Right atrium auricular region (tissue), 2 donors: ENCODE data around the gene SNX6. TPM values are rescaled to one million over a fixed set of nuclear protein-coding genes. Genes with fewer than 3 reads are reported as not detected.
"Not testable (repeated sequence)": the region's sequence is repeated elsewhere in the genome, so short reads cannot be mapped to it uniquely, and the experiment has no call there.

Source experiments
- DNase-seq: peaks from one replicate; pipeline ENCODE4 v3.0.0-alpha.2; 2019; ENCODE audit warnings: low spot score
- H3K27ac ChIP-seq, 2 donors: fragments of 200-600 bp; sonication (generic); 1 replicate in 1 of 2; 2 replicates in 1 of 2; pipeline ENCODE4 v1.5.1; 2016 to 2019
- H3K27me3 ChIP-seq, 2 donors: fragments of 200-600 bp; sonication (generic); one replicate each; pipeline versions ENCODE4 v1.5.1 to v1.6.0; 2017 to 2019
- H3K36me3 ChIP-seq: fragments of 200-600 bp; sonication (generic); one replicate; pipeline ENCODE4 v1.5.1; 2016
- H3K4me1 ChIP-seq, 2 donors: fragments of 200-600 bp; sonication (generic); one replicate each; pipeline versions ENCODE4 v1.5.1 to v1.6.0; 2017 to 2019
- H3K4me3 ChIP-seq, 2 donors: fragments of 200-600 bp; sonication (generic); 1 replicate in 1 of 2; 2 replicates in 1 of 2; pipeline ENCODE4 v1.5.1; 2017 to 2019; ENCODE audit warnings: mild to moderate bottlenecking in 1 of 2, moderate library complexity in 1 of 2
- H3K9me3 ChIP-seq, 2 donors: fragments of 200-600 bp; sonication (generic); one replicate each; pipeline ENCODE4 v1.5.1; 2019
- total RNA-seq, 2 donors: library from RNA; depleted of rRNA; stranded (reverse); fragments of >200 nt; gene quantifications; one replicate each; pipeline ENCODE4 v1.1.0, GENCODE V29; 2016
- TF ChIP-seq, protein P1 (sequence below), 2 donors: fragments of 200-600 bp; sonication (generic); IDR thresholded peaks; one replicate each; pipeline ENCODE4 v1.5.1; 2019; ENCODE audit warnings: antibody characterized with exemption in 2 of 2

SNX6 gene
- total RNA-seq, 2 donors from 2014 or later, result 61.6 to 63.5 TPM

DNA sequence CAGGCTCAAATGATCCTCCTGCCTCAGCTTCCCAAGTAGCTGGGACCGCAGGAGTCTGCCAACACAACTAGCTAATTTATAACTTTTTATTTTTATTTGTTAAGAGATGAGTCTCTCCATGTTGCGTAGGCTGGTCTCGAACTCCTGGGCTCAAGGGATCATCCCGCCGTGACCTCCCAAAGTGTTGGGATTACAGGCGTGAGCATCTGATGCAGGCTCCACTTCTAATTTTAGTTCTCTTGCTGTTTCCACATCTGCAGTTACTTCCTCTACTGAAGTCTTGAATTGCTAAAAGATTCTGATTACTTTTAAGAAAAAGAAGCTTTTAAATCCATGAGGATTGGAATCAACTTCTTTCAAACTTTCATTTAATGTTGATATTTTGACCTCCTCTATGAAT, 13.4 kb upstream of the SNX6 start:
- TF ChIP-seq, protein P1, sequence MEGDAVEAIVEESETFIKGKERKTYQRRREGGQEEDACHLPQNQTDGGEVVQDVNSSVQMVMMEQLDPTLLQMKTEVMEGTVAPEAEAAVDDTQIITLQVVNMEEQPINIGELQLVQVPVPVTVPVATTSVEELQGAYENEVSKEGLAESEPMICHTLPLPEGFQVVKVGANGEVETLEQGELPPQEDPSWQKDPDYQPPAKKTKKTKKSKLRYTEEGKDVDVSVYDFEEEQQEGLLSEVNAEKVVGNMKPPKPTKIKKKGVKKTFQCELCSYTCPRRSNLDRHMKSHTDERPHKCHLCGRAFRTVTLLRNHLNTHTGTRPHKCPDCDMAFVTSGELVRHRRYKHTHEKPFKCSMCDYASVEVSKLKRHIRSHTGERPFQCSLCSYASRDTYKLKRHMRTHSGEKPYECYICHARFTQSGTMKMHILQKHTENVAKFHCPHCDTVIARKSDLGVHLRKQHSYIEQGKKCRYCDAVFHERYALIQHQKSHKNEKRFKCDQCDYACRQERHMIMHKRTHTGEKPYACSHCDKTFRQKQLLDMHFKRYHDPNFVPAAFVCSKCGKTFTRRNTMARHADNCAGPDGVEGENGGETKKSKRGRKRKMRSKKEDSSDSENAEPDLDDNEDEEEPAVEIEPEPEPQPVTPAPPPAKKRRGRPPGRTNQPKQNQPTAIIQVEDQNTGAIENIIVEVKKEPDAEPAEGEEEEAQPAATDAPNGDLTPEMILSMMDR (IDR thresholded peaks at IDR 0.05), result no peak
- no peak for DNase-seq
- Histone ChIP-seq H3K4me1 (no peaks in the 10 kb centered on the region), H3K9me3 (no peaks in the 10 kb centered on the region), H3K36me3 (no peaks in the 10 kb centered on the region), H3K27me3 (no peaks in the 10 kb centered on the region), H3K27ac (no peak overlapping the region), H3K4me3 (no peak overlapping the region)

DNA sequence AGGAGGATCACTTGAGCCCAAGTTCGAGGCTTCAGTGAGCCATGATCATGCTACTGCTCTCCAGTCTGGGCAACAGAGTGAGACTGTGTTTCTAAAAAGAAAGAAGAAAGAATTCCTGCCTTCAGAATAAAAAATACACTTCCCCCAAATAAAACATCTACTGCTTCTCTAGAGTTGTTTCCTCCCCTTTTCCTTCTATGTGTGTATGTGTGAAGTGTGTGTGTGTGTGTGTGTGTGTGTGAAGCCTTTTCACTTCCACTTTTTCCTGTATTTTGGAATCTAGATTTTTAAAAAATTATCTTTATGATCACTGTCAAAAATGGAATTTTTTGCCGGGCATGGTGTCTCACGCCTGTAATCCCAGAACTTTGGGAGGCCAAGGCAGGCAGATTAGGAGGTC, 12.6 kb upstream of the SNX6 start:
- Histone ChIP-seq H3K27ac (no peak overlapping the region), H3K36me3 (no peaks in the 10 kb centered on the region), H3K27me3 (no peaks in the 10 kb centered on the region), H3K4me1 (no peaks in the 10 kb centered on the region), H3K4me3 (no peak overlapping the region), H3K9me3 (no peaks in the 10 kb centered on the region)
- no peak for DNase-seq
- TF ChIP-seq, protein P1 (IDR thresholded peaks at IDR 0.05), result no peak

GRCh38 chr14:34640826-34641225, 10.9 kb upstream of the SNX6 start:
- Histone ChIP-seq H3K27ac (no peak overlapping the region), H3K27me3 (no peaks in the 10 kb centered on the region), H3K4me1 (no peaks in the 10 kb centered on the region), H3K36me3 (no peaks in the 10 kb centered on the region), H3K4me3 (no peak overlapping the region), H3K9me3 (no peaks in the 10 kb centered on the region)
- TF ChIP-seq, protein P1 (IDR thresholded peaks at IDR 0.05), result no peak
- DNase-seq, result no peak

DNA sequence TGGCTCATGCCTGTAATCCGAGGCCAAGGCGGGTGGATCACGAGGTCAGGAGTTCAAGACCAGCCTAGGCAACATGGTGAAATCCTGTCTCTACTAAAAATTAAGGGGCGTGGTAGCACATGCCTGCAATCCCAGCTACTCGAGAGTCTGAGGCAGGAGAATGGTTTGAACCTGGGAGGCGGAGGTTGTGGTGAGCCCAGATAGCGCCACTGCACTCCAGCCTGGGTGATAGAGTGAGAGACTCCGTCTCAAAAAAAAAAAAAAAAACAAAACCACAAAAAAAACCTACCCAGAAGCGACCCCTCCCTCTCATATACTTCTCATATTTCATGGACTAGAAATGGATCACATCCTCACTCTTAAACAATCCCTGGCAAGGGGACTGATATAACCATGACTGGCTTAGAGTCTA, 4.4 kb upstream of the SNX6 start:
- not testable (repeated sequence) for H3K27me3 ChIP-seq, H3K27ac ChIP-seq, H3K4me3 ChIP-seq, H3K36me3 ChIP-seq, H3K9me3 ChIP-seq, H3K4me1 ChIP-seq, DNase-seq

DNA sequence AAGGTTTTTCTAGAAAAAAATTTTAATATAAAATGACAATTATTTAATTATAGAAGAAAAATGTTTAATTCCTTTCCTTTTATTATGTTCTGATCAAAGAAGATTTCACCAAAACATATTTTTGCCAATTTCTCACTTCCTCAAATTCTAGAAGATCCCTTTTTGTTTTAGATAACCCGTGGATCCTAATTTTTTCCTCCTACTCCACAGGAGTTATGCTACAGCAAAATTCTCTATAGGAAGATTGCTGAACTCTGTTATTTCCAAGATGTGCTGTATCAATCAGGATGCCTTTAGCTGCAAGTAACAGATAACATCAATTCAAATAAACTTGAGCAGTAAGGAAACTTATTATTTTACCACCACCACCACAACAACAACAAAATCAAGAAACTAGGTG, 3.8 kb upstream of the SNX6 start:
- Histone ChIP-seq H3K9me3 (no peaks in the 10 kb centered on the region), H3K4me3 (no peak overlapping the region), H3K27ac (no peak overlapping the region), H3K4me1 (peaks cover 0 to 9% of the 10 kb centered on the region in 2 donors), H3K27me3 (no peaks in the 10 kb centered on the region), H3K36me3 (no peaks in the 10 kb centered on the region)
- DNase-seq, result no peak
- TF ChIP-seq, protein P1 (IDR thresholded peaks at IDR 0.05), result no peak

DNA sequence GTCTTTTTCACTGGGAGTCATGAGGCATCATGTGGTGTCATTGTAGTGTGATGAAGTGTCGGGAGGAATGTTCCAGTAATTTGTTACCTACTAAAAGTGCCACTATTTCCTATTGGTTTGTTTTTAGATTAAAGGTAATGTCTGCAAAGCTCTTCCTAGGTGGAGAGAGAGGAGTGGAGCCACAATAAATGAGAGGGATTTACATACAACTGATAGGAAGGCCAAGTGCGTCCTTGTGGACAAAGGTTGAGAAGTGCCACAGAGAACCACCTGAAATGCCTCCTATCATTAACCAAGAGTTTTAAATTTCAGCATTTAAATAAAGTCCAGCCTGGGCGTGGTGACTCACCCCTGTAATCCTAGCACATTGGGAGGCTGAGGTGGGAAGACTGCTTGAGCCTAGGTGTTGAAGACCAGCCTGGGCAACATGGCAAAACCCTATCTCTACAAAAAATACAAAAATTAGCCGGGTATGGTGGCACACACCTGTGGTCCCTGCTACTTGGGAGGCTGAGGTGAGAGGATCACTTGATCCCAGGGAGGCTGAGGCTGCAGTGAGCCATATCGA, 2.5 kb upstream of the SNX6 start:
- H3K9me3 ChIP-seq, result no peaks in the 10 kb centered on the region
- no peak overlapping the region for H3K4me3 ChIP-seq
- H3K27ac ChIP-seq, result no peak overlapping the region
- DNase-seq, result no peak
- TF ChIP-seq, protein P1 (IDR thresholded peaks at IDR 0.05), result no peak
- H3K36me3 ChIP-seq, result no peaks in the 10 kb centered on the region
- H3K27me3 ChIP-seq, result no peaks in the 10 kb centered on the region
- peaks cover 0 to 14% of the 10 kb centered on the region in 2 donors for H3K4me1 ChIP-seq
